ENCODE data around the gene MTUS2.
"Not testable (repeated sequence)": the region's sequence is repeated elsewhere in the genome, so short reads cannot be mapped to it uniquely, and the experiment has no call there.

The MTUS2 gene

GRCh38 chr13:29379865-29380264, 559.7 kb downstream of the MTUS2 start:
- in situ Hi-C loops (cut with HindIII; ENCODE audit: low pct_unique_long_range_greater_than_20kb, low sequenced_read_pairs), result no loop called here
- no peak for DNase-seq (ENCODE audit: low read depth in 1 of 2, low spot score in 1 of 2)
- no peak for TF ChIP-seq JUND (IDR thresholded peaks at IDR 0.05; ENCODE audit: low read depth)

- no peak for TF ChIP-seq JUND (IDR thresholded peaks at IDR 0.05; ENCODE audit: low read depth)
- DNase-seq (ENCODE audit: low read depth in 1 of 2, low spot score in 1 of 2), result no peak
- in situ Hi-C loops (cut with HindIII; ENCODE audit: low pct_unique_long_range_greater_than_20kb, low sequenced_read_pairs), result no loop called here
Measured at GRCh38 chr13:29382021-29382420, 561.9 kb downstream of the MTUS2 start.

- no peak for TF ChIP-seq JUND (IDR thresholded peaks at IDR 0.05; ENCODE audit: low read depth)
- in situ Hi-C loops (cut with HindIII; ENCODE audit: low pct_unique_long_range_greater_than_20kb, low sequenced_read_pairs), result no loop called here
- no peak for DNase-seq (ENCODE audit: low read depth in 1 of 2, low spot score in 1 of 2)
Measured at GRCh38 chr13:29383476-29383875, 563.3 kb downstream of the MTUS2 start.

- DNase-seq (ENCODE audit: low read depth in 1 of 2, low spot score in 1 of 2), result no peak
- in situ Hi-C loops (cut with HindIII; ENCODE audit: low pct_unique_long_range_greater_than_20kb, low sequenced_read_pairs), result no loop called here
- no peak for TF ChIP-seq JUND (IDR thresholded peaks at IDR 0.05; ENCODE audit: low read depth)
Measured at GRCh38 chr13:29384466-29384865, 564.3 kb downstream of the MTUS2 start.

GRCh38 chr13:29384871-29385270, 564.7 kb downstream of the MTUS2 start:
- in situ Hi-C loops (cut with HindIII; ENCODE audit: low pct_unique_long_range_greater_than_20kb, low sequenced_read_pairs), result no loop called here
- TF ChIP-seq JUND (IDR thresholded peaks at IDR 0.05; ENCODE audit: low read depth), result no peak
- no peak for DNase-seq (ENCODE audit: low read depth in 1 of 2, low spot score in 1 of 2)

- DNase-seq (ENCODE audit: low read depth in 1 of 2, low spot score in 1 of 2), result no peak
- TF ChIP-seq JUND (IDR thresholded peaks at IDR 0.05; ENCODE audit: low read depth), result no peak
- in situ Hi-C loops (cut with HindIII; ENCODE audit: low pct_unique_long_range_greater_than_20kb, low sequenced_read_pairs), result no loop called here
Measured at GRCh38 chr13:29386246-29386645, 566.1 kb downstream of the MTUS2 start.

- DNase-seq (ENCODE audit: low read depth in 1 of 2, low spot score in 1 of 2); in situ Hi-C loops (cut with HindIII; ENCODE audit: low pct_unique_long_range_greater_than_20kb, low sequenced_read_pairs): not testable (repeated sequence)
Measured at GRCh38 chr13:29390598-29390997, 570.5 kb downstream of the MTUS2 start.

GRCh38 chr13:29396446-29396845, 576.3 kb downstream of the MTUS2 start:
- TF ChIP-seq JUND (IDR thresholded peaks at IDR 0.05; ENCODE audit: low read depth), result no peak
- in situ Hi-C loops (cut with HindIII; ENCODE audit: low pct_unique_long_range_greater_than_20kb, low sequenced_read_pairs), result no loop called here
- DNase-seq (ENCODE audit: low read depth in 1 of 2, low spot score in 1 of 2), result no peak

- no peak for DNase-seq (ENCODE audit: low read depth in 1 of 2, low spot score in 1 of 2)
- TF ChIP-seq JUND (IDR thresholded peaks at IDR 0.05; ENCODE audit: low read depth), result no peak
- in situ Hi-C loops (cut with HindIII; ENCODE audit: low pct_unique_long_range_greater_than_20kb, low sequenced_read_pairs), result no loop called here
Measured at GRCh38 chr13:29397265-29397664, 577.1 kb downstream of the MTUS2 start.

- TF ChIP-seq JUND (IDR thresholded peaks at IDR 0.05; ENCODE audit: low read depth), result no peak
- in situ Hi-C loops (cut with HindIII; ENCODE audit: low pct_unique_long_range_greater_than_20kb, low sequenced_read_pairs), result no loop called here
- no peak for DNase-seq (ENCODE audit: low read depth in 1 of 2, low spot score in 1 of 2)
Measured at GRCh38 chr13:29402166-29402636, 582.1 kb downstream of the MTUS2 start.

GRCh38 chr13:29405401-29405800, 585.3 kb downstream of the MTUS2 start:
- no peak for TF ChIP-seq JUND (IDR thresholded peaks at IDR 0.05; ENCODE audit: low read depth)
- in situ Hi-C loops (cut with HindIII; ENCODE audit: low pct_unique_long_range_greater_than_20kb, low sequenced_read_pairs), result no loop called here
- no peak for DNase-seq (ENCODE audit: low read depth in 1 of 2, low spot score in 1 of 2)

GRCh38 chr13:29411481-29411880, 591.3 kb downstream of the MTUS2 start:
- in situ Hi-C loops (cut with HindIII; ENCODE audit: low pct_unique_long_range_greater_than_20kb, low sequenced_read_pairs), result no loop called here
- DNase-seq (ENCODE audit: low read depth in 1 of 2, low spot score in 1 of 2), result no peak
- no peak for TF ChIP-seq JUND (IDR thresholded peaks at IDR 0.05; ENCODE audit: low read depth)

GRCh38 chr13:29418026-29418425, 597.9 kb downstream of the MTUS2 start:
- no peak for TF ChIP-seq JUND (IDR thresholded peaks at IDR 0.05; ENCODE audit: low read depth)
- no peak for DNase-seq (ENCODE audit: low read depth in 1 of 2, low spot score in 1 of 2)
- in situ Hi-C loops (cut with HindIII; ENCODE audit: low pct_unique_long_range_greater_than_20kb, low sequenced_read_pairs), result no loop called here

GRCh38 chr13:29421118-29421517, 601.0 kb downstream of the MTUS2 start:
- no peak for DNase-seq (ENCODE audit: low read depth in 1 of 2, low spot score in 1 of 2)
- in situ Hi-C loops (cut with HindIII; ENCODE audit: low pct_unique_long_range_greater_than_20kb, low sequenced_read_pairs), result no loop called here
- no peak for TF ChIP-seq JUND (IDR thresholded peaks at IDR 0.05; ENCODE audit: low read depth)
